ENCODE results near the gene CREB5. TPM values are rescaled to one million over a fixed set of nuclear protein-coding genes. Genes with fewer than 3 reads are reported as not detected.

Gene CREB5
- total and polyA plus RNA-seq, 2 of the 8 experiments (the other 6 are each of a cell fraction or from before 2014, with no cell fraction given), result 2.4 to 2.7 TPM

GRCh38 chr7:28615091-28615490 lies 202.8 kb downstream of the CREB5 start (continued):
- TF ChIP-seq SUZ12 (IDR thresholded peaks at IDR 0.05; ENCODE audit: low read length) (no peak), JUND (IDR thresholded peaks at IDR 0.05; ENCODE audit: low read length) (no peak), POU5F1 (IDR thresholded peaks at IDR 0.05; ENCODE audit: low read depth, low read length) (no peak), NRF1 (IDR thresholded peaks at IDR 0.05; ENCODE audit: low read depth, low read length) (no peak), FOSL1 (IDR thresholded peaks at IDR 0.05; ENCODE audit: insufficient read depth, low read depth, low read length) (no peak), SIX5 (IDR thresholded peaks at IDR 0.05; ENCODE audit: low read depth, low read length) (no peak)
